IPS DF 19.7 (cell line): ENCODE measurements around the gene WWP2.
"Not testable (repeated sequence)": the region's sequence is repeated elsewhere in the genome, so short reads cannot be mapped to it uniquely, and the experiment has no call there.

ENCODE experiments used
- DNase-seq: peaks from one replicate; pipeline ENCODE4 v3.0.0-alpha.2; 2013; ENCODE audit warnings: low read depth, low spot score

WWP2 gene

DNA sequence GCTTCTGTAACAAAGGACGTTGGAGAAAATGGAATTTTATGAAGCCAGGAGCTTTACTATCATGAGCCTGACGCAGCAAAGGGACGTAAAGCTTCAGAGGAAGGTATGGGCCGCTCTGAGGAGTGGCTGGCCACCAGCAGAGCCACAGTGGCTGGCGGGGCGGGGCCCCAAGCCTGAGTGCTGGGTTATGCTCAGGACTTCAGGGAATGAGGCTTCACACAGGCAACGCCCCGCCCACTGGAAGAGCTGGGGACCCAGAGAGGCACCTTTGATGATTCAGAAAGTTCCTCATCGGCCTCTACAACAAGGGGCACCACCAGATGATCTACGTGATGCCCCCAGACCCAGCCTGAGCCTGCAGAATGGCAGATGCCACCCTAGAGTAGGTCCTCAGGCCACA lies 16.2 kb upstream of the WWP2 start:
- no peak for DNase-seq

DNA sequence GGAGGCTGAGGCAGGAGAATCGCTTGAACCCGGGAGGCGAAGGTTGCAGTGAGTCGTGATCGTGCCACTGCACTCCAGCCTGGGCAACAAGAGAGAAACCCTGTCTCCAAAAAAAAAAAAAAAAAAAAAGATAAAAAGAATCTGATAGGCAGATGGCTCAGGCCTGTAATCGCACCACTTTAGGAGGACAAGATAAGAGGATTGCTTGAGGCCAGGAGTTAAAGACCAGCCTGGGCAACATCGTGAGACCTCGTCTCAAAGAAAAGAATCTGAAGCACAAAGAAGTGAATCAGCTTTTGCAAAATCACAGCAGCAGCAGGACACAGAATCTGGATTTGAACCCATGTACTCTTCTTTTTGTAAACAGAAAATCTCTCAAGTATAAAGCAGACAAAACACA lies 15.0 kb upstream of the WWP2 start:
- DNase-seq = no peak

DNA sequence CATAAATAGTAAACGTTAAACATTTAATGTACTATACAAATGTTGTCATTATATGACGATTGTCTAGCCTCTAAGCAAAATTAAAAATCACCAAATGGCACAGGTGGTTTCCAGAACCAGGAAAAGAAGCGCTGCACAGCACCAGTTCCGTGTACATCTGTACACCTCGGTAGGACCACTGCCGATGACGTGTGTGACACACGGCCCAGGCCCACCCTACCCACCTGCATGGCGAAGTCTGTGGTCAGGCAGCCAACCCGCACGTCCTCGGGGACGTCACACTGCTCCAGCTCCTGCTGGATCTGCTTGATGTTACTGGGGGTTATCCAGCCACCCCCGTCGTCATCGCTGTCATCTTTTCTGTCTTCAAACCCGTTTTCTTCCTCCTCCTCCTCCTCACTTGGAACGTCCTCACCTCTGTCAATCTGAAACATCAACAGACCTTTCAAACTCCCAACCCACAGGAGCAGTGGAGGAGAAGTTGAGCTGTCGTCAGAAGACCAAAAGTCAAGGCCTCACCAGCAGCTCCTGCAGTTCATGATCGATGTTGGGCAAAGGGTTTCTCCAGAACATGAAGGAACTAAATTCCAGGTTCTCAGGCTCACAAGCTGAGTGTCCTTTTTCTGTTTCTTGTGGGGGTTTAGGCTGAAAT lies 13.3 kb upstream of the WWP2 start:
- no peak for DNase-seq

DNA sequence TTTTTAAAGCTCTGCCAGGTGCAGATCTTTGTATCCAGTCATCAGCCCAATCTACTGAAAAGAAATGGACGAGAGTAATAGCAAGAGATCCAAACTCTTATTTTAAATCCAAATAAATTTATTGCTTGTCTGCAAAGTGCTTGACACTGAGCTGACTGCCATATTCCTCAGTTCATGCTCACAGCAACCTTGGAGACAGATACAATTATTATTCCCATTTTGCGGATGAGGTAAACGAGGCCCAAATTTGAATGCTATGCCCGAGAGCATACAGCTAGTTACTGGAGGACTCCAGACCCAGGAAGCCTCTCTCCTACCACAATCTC lies 8.0 kb upstream of the WWP2 start:
- DNase-seq = no peak

DNA sequence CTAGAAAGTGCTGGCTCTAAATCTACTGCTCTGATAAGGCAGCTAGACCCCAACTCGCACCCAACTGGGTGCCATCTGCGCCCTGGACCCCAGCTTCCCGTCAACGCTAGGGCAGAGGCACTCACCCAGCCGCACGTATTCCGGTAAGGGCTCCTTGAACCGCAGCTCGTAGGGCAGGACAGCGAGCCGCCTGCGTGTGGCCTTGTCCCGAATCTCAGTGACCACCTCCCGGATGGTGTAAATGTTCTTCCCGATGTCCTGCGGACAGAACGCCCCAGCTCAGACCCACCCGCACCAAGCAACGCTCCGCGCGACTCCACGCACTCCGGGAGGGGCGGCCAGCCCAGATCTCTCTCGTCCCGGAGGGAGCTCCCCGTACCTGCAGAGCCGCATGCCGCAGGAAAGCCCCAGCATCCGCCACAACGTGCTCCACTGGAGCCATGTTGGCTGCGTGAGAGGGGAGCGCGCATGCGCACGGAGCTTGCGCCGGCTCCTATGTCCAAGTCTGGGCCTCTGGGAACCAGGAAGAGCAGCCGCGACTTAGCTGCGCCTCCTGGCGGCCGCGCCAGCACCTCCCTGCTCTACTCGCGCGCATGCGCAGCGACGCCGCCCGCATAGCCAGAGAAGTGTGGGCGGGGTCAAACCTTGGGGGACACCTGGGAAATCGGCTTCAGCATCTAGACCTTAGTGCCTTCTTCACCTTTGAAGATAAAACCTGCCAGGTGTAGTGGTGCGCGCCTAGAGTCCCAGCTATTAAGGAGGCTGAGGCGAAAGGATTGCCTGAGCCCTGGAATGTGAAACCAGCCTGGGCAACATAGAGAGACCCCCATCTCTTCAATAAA lies 7.4 kb upstream of the WWP2 start, which contains the start of gene NOB1:
Gene NOB1 (minus strand): TSS at position 458 of the 842 bp plus-strand sequence. CDS start 16 bp downstream, at position 442.
- DNase-seq = peak; percentile 85

DNA sequence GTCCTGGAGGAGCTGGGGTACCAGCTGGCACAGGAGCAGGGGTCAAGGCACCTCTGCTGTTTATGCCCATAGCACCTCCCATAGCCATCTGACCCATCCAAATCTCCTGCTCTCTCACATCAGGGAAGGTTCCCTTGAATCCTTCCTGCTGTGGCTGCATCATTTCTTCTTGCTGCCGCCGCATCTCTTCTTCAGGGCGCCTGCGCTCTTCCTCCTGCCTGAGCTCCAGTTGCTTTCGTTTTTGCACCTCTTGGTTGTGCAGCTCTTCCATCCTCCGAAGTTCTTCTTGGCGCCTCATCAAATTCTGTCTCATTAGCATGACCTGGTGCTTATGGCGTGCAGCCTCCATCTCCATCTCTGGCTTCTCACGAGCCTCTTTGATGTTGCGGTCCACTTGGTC lies 5.4 kb upstream of the WWP2 start:
- DNase-seq = no peak

DNA sequence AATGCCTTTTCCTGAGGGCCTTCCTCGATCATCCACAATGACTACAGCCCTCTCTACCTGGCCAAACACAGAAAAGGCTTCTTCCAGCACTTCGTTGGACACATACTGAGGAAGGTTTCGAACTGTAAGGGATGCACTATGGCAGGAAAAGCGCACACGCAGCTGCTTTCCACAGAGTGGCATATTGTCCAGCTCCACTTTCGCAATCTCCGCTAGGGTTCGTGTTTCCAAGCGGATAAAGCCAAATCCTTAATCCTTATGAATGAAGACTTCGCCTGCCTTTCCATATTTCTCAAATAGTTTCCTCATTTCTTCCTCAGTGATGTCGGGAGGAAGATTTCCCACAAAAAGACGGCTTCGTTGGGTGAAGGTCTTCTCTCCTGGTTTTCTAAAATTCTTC lies 4.8 kb upstream of the WWP2 start:
- not testable (repeated sequence) for DNase-seq

DNA sequence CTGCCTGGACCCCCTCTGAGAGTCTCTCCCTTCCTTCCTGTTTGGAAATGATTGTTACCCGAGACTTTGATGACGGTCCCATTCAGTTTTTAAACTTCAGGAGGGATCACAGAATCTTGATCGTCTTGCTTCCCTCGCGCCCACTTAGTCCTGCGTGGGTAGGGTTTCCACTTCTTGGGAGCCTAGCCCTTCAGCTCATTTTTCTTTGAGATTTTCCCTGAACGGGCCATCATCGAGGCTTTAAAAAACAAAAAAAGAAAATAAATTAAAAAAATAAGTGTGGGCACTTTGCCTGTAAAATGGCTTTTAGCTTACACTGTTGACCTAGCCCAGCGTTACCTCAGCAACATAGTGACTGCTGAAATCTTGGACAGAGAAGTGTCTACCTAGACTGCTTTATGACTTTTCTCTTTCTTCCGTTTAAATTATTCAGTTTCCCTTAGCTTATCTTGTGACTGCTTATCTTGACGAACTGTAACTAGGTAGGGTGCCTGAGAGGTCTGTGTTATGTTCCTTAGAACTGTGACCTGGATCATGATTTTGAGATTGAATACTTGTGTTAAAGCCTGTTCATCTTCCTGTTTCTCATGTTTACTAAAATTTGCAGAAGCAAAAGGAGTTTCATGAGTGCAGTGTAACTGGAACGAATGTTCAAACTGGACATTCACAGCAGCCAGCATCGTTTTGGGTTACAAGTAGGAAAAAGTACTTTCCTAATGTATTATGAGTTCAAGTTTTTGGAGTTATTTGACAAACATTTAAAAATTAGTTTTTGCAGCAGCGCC lies 874 bp downstream of the WWP2 start:
- DNase-seq = no peak

DNA sequence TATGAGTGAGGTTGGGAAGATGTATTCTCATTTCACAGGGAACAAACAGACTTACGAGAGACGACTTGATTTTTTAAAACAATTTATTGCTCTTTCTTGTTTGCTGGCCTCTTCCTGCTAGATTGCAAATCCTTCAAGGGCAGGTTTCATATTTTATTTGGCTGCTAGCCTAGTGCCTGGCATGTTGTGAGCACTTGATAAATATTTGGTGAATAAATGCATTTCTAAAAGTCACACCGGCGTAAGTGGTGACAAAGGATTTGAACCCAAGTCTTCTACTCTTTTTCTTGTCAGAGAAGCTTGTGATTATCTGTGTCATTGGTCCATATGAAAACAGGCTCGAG lies 1.4 kb downstream of the WWP2 start:
- no peak for DNase-seq

DNA sequence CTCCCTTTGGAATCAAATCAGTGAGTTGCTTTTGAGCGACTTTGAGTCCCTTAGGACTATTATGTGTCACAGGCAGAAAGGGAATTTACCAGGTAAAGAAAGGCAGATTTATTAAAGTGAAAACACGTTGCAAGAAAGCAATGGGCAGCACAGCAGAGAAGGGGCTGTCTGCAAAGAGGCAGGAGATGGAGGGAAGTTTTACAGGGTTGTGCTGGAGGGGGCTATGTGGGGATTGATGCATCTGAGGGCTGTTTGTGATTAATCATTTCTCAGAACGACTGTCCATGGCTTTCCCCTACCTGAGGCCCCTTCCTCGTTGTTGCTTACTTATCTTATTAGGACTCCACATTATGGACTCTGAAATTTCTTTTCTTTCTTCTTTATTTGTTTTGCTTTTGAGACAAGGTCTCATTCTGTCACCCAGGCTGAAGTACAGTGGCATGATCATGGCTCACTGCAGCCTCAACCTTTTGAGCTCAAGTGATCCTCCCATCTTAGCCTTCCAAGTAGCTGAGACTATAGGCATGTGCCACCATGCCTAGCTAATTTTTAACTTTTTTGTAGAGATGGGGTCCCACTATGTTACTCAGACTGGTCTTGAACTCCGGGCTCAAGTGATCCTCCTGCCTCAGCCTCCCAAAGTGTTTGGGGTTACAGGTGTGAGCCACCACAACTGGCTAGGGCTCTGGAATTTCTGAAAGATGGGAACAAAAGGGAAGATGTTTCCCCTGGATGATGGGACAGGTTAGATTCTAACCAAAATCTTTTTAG lies 5.5 kb downstream of the WWP2 start:
- no peak for DNase-seq

DNA sequence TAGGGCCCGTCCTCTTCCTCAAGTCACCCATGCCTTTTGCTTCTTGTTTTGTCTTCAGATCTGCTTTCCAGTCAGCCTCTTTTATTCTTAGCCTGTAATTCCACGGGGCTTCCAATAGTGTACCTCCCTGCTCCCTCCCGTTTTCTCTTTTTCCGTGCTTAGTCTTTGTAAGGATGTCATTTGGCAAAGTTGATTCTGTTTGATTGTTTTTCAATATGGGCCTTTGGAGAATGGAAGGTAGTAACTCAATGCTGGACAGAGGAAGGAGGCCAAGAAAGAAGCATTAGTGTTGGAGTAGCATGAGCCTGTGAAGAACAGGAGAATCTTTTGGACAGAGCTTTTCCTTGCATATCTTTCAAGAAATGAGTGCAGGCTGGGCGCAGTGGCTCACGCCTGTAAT lies 6.5 kb downstream of the WWP2 start:
- no peak for DNase-seq

DNA sequence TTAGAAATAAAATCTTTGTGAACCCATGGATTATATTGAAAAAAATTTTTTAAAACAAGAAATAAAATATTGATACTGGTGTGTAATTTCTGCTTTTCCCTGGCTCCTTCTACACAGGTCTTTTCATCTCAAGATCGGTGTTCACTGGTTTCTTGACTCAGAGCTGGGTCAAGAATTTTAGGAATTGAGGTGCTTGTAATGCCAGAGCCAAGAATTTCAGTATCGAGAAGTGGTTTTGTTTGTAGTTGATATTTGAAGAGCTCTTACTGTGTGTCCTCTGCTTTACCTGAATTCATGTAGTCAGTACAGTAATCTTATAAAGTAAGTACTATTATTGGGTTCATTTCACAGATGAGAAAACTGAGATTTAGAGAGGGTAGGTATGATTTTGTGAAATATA lies 7.3 kb downstream of the WWP2 start:
- DNase-seq = no peak

DNA sequence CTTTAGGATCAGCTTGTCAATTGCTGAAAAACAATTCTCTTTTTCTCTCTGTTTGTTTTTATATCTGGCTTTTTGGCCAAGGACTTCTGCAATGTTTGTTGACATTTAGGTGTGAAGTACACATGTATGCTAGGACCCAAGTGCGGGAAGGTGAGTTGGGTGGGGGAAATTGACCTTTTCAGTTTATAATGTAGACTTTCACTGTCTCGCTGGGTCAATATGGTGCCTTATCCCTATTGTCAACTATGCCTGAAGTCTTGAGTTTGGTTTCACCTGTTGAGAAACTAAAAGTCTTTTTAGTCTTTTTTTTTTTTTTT lies 9.5 kb downstream of the WWP2 start:
- DNase-seq = no peak

DNA sequence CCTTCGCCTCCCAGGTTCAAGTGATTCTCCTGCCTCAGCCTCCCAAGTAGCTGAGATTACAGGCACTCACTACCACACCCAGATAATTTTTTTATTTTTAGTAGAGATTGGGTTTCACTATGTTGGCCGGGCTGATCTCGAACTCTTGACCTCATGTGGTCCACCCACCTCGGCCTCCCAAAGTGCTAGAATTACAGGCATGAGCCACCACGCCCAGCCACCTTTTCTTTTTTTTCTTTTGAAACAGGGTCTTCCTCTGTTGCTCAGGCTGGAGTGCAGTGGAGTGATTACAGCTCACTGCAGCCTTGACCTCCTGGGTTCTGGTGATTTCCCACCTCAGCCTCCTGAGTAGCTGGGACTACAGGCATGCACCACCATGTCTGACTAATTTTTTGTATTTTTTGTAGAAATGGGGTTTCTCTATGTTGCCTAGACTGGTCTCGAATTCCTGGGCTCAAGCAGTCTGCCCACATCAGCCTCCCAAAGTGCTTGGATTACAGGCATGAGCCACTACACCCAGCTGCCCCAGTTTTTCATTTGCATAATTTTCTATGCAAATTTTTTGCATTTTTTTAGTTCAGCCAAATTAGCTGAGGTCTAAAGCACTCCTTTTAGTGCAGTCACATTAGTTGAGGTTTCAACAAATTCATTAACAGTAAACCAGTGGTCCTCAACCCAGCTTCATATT lies 11.3 kb downstream of the WWP2 start:
- DNase-seq = no peak

DNA sequence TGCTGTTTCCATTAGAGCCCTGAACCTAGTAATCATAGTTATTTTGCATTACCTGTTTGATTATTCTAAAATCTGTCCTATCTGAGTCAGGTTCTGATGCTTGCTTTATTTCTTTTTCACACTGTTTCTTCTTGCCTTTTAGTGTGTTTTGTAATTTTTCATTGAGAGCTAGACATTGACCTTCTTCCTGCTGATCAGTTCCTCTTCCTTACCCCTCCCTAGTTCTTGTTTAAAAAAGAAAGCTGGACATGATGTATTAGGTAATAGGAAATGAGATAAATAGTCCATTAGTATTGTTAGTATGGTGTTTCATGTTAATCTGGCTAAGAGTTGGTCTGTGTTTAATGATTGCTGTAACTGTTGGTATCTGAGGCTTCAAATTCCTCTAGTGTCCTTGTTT lies 13.4 kb downstream of the WWP2 start:
- no peak for DNase-seq

DNA sequence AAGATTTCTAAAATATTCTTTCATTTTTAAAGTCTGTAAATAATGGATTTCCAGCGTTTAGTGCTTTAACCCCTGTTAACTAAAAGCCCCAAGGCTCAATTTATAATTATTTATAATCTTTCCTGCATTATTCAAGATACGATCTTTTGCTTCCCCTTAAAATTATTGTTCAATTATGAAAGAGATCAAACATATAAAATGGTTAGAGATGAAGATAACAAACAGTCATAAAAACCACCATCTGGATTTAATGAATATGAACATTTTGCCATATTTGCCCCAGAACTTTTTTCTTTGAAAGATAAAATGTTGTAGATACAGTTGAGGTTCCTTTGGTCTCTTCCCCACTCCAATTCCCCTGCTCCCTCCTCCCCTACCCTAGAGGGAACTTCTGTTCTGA lies 17.6 kb downstream of the WWP2 start:
- no peak for DNase-seq

DNA sequence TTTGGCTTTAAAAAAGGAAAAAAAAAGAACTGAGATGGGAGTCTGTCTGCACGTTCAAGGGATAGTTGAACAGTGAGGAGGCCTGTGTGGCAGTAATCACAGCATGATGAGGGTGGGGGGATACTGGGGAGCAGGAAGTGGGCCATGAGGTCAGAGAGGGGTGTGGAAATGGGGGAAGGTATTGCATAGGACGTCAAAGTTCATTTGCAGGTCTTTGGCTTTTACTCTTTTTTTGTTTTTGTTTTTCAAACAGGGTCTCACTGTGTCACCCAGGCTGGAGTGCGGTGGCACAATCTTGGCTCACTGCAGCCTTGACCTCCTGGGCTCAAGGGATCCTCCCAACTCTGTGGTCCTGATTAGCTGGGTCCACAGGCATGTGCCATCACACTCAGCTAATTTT lies 19.0 kb downstream of the WWP2 start:
- no peak for DNase-seq

DNA sequence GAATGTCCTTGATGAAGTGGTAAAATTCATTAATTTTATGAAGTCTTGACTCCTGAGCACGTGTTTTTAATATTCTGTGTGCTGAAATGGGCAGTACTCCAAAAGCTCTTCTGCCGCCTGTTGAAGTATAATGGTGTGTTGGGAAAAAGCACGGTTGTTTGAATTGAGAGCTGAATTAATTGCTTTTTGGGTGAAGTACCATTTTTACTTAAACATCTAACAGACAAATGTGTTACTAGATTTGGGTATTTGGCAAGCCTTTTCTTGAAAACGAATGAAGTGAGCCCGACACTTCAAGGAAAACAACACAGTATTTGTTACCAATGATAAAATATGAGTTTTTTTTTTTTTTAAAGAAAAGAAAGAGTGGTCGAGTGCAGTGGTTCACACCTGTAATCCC lies 22.5 kb downstream of the WWP2 start:
- no peak for DNase-seq

DNA sequence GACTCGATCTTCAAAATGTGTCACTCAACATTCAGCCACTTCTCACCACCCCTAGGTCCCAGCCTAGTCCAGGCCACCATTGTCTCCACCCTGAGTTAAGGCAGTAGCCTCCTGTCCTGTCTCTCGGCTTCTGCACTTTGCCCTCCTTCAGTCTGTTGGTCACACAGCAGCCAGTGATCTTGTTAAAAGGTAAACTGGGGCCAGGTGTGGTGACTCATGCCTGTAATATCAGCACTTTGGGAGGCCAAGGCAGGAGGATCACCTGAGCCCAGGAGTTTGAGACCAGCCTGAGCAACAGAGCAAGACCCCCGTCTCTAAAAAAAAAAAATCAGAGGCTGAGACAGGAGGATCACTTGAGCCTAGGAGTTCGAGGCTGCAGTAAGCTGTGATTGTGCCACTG lies 25.8 kb downstream of the WWP2 start:
- DNase-seq = no peak

DNA sequence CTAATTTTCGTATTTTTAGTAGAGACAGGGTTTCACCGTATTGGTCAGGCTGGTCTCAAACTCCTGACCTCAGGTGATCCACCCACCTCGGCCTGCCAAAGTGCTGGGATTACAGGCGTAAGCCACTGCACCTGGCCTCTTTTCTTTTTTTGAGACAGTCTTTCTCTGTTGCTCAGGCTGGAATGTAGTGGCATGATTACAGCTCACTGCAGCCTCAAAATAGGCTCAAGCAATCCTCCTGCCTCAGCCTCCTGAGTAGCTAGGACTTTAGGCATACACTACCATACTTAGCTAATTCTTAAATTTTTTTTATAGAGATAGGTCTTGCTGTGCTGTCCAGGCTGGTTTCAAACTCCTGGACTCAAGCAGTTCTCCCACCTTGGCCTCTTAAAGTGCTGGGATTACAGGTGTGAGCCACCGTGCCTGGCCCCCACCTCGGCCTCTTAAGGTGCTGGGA lies 29.3 kb downstream of the WWP2 start:
- not testable (repeated sequence) for DNase-seq

DNA sequence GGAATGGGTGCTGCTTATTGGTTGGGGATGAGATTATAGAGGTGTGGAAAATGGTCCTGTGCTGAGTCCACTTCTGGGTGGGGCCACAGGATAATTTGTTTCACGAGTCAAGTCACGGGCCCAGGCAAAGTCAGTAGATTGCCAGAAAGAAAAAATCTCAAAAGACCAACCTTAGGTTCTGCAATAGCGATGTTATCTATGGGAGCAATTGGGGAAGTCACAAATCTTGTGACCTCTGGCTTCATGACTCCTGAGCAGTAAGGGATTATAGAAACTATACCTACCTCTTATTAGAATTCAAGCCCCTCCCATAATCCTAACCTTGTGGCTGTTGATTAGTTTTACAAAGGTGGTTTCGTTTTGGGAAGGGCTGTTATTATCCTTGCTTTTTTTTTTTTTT lies 31.4 kb downstream of the WWP2 start:
- no peak for DNase-seq

DNA sequence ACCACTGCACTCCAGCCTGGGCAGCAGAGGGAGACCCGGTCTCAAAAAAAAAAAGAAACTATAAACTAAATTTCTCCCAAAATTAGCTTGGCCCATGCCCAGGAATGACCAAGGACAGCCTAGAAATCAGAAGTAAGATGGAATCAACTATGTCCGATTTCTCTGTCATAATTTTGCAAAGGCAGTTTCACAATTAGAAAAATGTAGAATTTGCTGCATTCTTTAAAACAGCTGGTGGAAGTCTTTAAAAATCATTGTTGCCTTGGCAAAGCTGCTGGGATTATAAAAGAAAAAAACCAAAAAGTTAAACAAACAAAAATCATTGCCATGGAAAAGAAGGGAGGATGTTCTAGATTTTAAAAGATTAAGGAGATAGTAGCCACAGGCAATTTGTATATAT lies 32.4 kb downstream of the WWP2 start:
- DNase-seq = no peak
